Spinal cord (tissue), 10 donors: Measurements from ENCODE around the gene PRKN. TPM values are rescaled to one million over a fixed set of nuclear protein-coding genes. Genes with fewer than 3 reads are reported as not detected.
"Not testable (repeated sequence)": the region's sequence is repeated elsewhere in the genome, so short reads cannot be mapped to it uniquely, and the experiment has no call there.

Source experiments
- DNase-seq, 6 donors: peaks; one replicate each; pipeline versions ENCODE4 v3.0.0 to v3.0.0-alpha.2; 2013 to 2015; ENCODE audit warnings: low spot score in 6 of 6, low read depth in 4 of 6
- H3K27ac ChIP-seq: one replicate; pipeline ENCODE4 v1.5.1; 2013; ENCODE audit warnings: low read depth, low read length, control low read depth
- H3K27me3 ChIP-seq: one replicate; pipeline ENCODE4 v1.6.1; 2013; ENCODE audit warnings: low read length; ENCODE audit not compliant: control insufficient read depth, insufficient read depth
- H3K36me3 ChIP-seq: one replicate; pipeline ENCODE4 v1.6.1; 2013; ENCODE audit warnings: low read length; ENCODE audit not compliant: control insufficient read depth, insufficient read depth
- H3K4me1 ChIP-seq: one replicate; pipeline ENCODE4 v1.6.1; 2013; ENCODE audit warnings: low read length; ENCODE audit not compliant: control insufficient read depth, insufficient read depth
- H3K4me3 ChIP-seq: one replicate; pipeline ENCODE4 v1.5.1; 2013; ENCODE audit warnings: low read depth, low read length, control low read depth
- H3K9me3 ChIP-seq: one replicate; pipeline ENCODE4 v1.6.1; 2013; ENCODE audit warnings: low read length; ENCODE audit not compliant: control insufficient read depth, insufficient read depth
- WGBS: methylation state at CpG from one replicate; pipeline ENCODE4 v1.1.5; 2013; ENCODE audit warnings: missing lambda C conversion rate; ENCODE audit not compliant: insufficient coverage; 5-methylcytosine and 5-hydroxymethylcytosine counted together
- polyA plus RNA-seq, 2 donors: library from polyadenylated mRNA; unstranded; fragments of 120-200 nt; gene quantifications; one replicate each; pipeline ENCODE4 v1.2.1, GENCODE V29; 2013; ENCODE audit not compliant: insufficient read length in 2 of 2
- total RNA-seq, 2 donors: library from RNA; depleted of rRNA in 1 of 2; stranded (reverse); fragments of 120-200 nt in 1 of 2; fragments of >200 nt in 1 of 2; gene quantifications; one replicate each; pipeline versions ENCODE4 v1.2.3 to v1.2.4, GENCODE V29; 2013 to 2014
- donor health status: healthy.

The PRKN gene
- total and polyA plus RNA-seq, 4 donors = 7.4 to 9.5 (median 8.4) TPM

GRCh38 chr6:161314541-161315245 lies 1412.9 kb downstream of the PRKN start:
- 93% methylated on average over 8 of the region's 20 CpGs for WGBS
- H3K27me3 ChIP-seq, H3K4me1 ChIP-seq, H3K9me3 ChIP-seq, H3K36me3 ChIP-seq, H3K4me3 ChIP-seq, DNase-seq, H3K27ac ChIP-seq: not testable (repeated sequence)

- 100% methylated on average over 1 of the region's 6 CpGs for WGBS
- Histone ChIP-seq H3K27me3 (no peaks in the 10 kb centered on the region), H3K4me3 (no peak overlapping the region), H3K27ac (no peak overlapping the region), H3K36me3 (no peaks in the 10 kb centered on the region), H3K4me1 (no peaks in the 10 kb centered on the region), H3K9me3 (peaks cover 2% of the 10 kb centered on the region)
- DNase-seq = no peak
Measured at GRCh38 chr6:161313940-161314509, 1413.5 kb downstream of the PRKN start.

- not testable (repeated sequence) for H3K27me3 ChIP-seq, H3K4me3 ChIP-seq, H3K36me3 ChIP-seq, H3K4me1 ChIP-seq, H3K9me3 ChIP-seq, DNase-seq, H3K27ac ChIP-seq
- 100% methylated on average over 2 of the region's 3 CpGs for WGBS
Measured at GRCh38 chr6:161313475-161313874, 1414.1 kb downstream of the PRKN start.

GRCh38 chr6:161309774-161310173 lies 1417.8 kb downstream of the PRKN start:
- not testable (repeated sequence) for H3K36me3 ChIP-seq, DNase-seq, H3K4me1 ChIP-seq, H3K27ac ChIP-seq, H3K4me3 ChIP-seq, H3K27me3 ChIP-seq, H3K9me3 ChIP-seq
- 94% methylated on average over 6 of the region's 7 CpGs for WGBS

- 95% methylated on average over 4 of the region's 10 CpGs for WGBS
- no peak for DNase-seq
- H3K9me3 ChIP-seq = no peaks in the 10 kb centered on the region
Measured at GRCh38 chr6:161308075-161308655, 1419.4 kb downstream of the PRKN start.

GRCh38 chr6:161305860-161306259 lies 1421.7 kb downstream of the PRKN start:
- no peak for DNase-seq
- H3K4me1 ChIP-seq = no peaks in the 10 kb centered on the region
- no peaks in the 10 kb centered on the region for H3K27me3 ChIP-seq
- H3K9me3 ChIP-seq = no peaks in the 10 kb centered on the region
- WGBS = 81% methylated on average over 4 of the region's 4 CpGs
- H3K4me3 ChIP-seq = no peak overlapping the region
- H3K36me3 ChIP-seq = no peaks in the 10 kb centered on the region
- H3K27ac ChIP-seq = no peak overlapping the region

More at GRCh38 chr6:161308075-161308655, 1419.4 kb downstream of the PRKN start:
- no peak overlapping the region for H3K4me3 ChIP-seq
- no peaks in the 10 kb centered on the region for H3K4me1 ChIP-seq
- no peaks in the 10 kb centered on the region for H3K36me3 ChIP-seq
- H3K27ac ChIP-seq = no peak overlapping the region
- H3K27me3 ChIP-seq = no peaks in the 10 kb centered on the region

- 98% methylated on average over 16 of the region's 16 CpGs for WGBS
- Histone ChIP-seq H3K4me1 (no peaks in the 10 kb centered on the region), H3K27ac (no peak overlapping the region), H3K27me3 (no peaks in the 10 kb centered on the region), H3K36me3 (no peaks in the 10 kb centered on the region), H3K4me3 (no peak overlapping the region), H3K9me3 (no peaks in the 10 kb centered on the region)
- no peak for DNase-seq
Measured at GRCh38 chr6:161303628-161304340, 1423.8 kb downstream of the PRKN start.

- no peaks in the 10 kb centered on the region for H3K9me3 ChIP-seq
- H3K4me3 ChIP-seq = no peak overlapping the region
- no peaks in the 10 kb centered on the region for H3K36me3 ChIP-seq
- 71% methylated on average over 1 of the region's 6 CpGs for WGBS
- no peaks in the 10 kb centered on the region for H3K27me3 ChIP-seq
- H3K27ac ChIP-seq = no peak overlapping the region
- H3K4me1 ChIP-seq = no peaks in the 10 kb centered on the region
- no peak for DNase-seq
Measured at GRCh38 chr6:161302949-161303348, 1424.6 kb downstream of the PRKN start.

- no peaks in the 10 kb centered on the region for H3K27me3 ChIP-seq
- DNase-seq = no peak
- no peaks in the 10 kb centered on the region for H3K9me3 ChIP-seq
- no peaks in the 10 kb centered on the region for H3K4me1 ChIP-seq
- H3K4me3 ChIP-seq = no peak overlapping the region
- no peak overlapping the region for H3K27ac ChIP-seq
- no peaks in the 10 kb centered on the region for H3K36me3 ChIP-seq
- 86% methylated on average over 2 of the region's 2 CpGs for WGBS
Measured at GRCh38 chr6:161301338-161301737, 1426.2 kb downstream of the PRKN start.
